Measurements from ENCODE around the gene OR4S1.
"Not testable (repeated sequence)": the region's sequence is repeated elsewhere in the genome, so short reads cannot be mapped to it uniquely, and the experiment has no call there.

GRCh38 chr11:48313590-48313989, 7.6 kb downstream of the OR4S1 start:
- TF ChIP-seq, protein P1, sequence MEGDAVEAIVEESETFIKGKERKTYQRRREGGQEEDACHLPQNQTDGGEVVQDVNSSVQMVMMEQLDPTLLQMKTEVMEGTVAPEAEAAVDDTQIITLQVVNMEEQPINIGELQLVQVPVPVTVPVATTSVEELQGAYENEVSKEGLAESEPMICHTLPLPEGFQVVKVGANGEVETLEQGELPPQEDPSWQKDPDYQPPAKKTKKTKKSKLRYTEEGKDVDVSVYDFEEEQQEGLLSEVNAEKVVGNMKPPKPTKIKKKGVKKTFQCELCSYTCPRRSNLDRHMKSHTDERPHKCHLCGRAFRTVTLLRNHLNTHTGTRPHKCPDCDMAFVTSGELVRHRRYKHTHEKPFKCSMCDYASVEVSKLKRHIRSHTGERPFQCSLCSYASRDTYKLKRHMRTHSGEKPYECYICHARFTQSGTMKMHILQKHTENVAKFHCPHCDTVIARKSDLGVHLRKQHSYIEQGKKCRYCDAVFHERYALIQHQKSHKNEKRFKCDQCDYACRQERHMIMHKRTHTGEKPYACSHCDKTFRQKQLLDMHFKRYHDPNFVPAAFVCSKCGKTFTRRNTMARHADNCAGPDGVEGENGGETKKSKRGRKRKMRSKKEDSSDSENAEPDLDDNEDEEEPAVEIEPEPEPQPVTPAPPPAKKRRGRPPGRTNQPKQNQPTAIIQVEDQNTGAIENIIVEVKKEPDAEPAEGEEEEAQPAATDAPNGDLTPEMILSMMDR (IDR thresholded peaks at IDR 0.05): not testable (repeated sequence)
- TF ChIP-seq POLR2A (IDR thresholded peaks at IDR 0.05): not testable (repeated sequence)

All from testis (tissue), 2 donors.